Measurements from ENCODE around the gene SLC25A12. TPM values are rescaled to one million over a fixed set of nuclear protein-coding genes. Genes with fewer than 3 reads are reported as not detected.
A peak's percentile ranks its signal among the peaks of the same experiment; 100 is the strongest.

The SLC25A12 gene
- total RNA-seq, 2 donors from 2014 or later = 13.6 to 33.3 TPM

DNA sequence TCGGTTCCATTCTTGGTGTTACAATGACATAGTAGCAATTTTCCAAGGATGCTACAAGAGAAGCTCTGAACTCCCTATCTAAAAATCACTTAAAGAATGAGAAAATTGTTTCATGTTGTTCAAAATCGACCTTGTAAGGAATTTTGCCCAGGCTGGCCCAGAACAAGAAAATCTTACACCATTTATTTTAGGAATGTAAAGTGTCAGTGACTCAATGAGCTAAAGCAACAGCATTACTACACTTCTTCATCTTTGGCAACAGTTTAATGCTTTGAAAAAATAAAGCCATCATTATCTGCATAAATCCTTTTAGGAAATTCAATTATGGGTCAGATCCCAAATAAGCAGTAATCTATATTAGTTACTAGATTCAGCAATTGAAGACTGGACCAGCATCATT is 38.6 kb downstream of the SLC25A12 start:
- ATAC-seq = no peak
- H3K36me3 Mint-ChIP-seq = peaks cover 6 to 8% of the 10 kb centered on the region in 2 donors
- DNase-seq (ENCODE audit: low spot score in 2 of 2) = no peak

DNA sequence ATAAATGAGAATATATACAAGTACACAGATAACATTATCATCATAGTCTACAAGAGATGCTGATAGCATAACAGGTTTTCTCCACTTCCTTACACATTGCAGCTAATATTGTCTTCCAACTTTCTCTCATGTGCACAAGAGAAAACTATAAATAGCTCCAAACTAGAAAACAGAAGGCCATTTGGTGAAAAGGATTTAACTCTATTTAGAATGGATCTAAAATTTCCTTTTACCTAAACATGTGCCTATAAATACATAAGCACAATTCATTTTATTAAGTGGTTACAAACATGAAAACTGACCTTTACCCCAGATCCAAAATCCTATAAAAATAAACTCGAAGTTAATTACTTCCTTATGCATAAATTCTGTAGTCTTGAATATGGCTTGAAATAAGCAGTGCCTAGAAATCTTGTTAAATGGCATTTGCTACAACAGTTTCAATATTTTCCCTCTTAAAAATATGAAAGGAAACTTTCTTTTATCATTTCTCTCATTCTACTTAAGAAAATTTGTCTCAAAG is 41.6 kb downstream of the SLC25A12 start:
- no peaks in the 10 kb centered on the region for H3K9me3 Mint-ChIP-seq
- DNase-seq (ENCODE audit: low spot score in 2 of 2) (no peak), ATAC-seq (no peak)
- H3K27ac Mint-ChIP-seq = no peak overlapping the region
- peaks cover 6 to 8% of the 10 kb centered on the region in 2 donors for H3K36me3 Mint-ChIP-seq

More for the DNA sequence above, 38.6 kb downstream of the SLC25A12 start:
- Mint-ChIP-seq H3K9me3 (no peaks in the 10 kb centered on the region), H3K27ac (no peak overlapping the region)

DNA sequence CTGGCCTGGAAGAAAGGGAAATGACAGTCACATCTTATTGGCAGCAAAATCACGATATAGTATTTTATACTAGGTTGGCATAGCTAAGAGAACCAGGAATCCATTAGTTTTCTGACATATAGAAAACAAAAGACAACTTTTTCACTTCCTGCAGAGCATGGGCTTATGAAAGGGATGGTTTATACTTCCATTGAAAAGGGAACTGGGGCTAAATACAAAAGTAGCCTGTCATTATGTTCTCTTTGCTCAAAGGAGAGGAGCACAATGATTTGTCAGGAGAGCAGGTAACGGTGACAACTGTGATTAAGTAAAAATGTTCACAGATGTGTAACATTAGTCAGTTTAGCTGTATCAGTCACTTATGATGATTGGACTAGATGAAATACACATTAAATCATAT is 46.4 kb downstream of the SLC25A12 start:
- no peaks in the 10 kb centered on the region for H3K9me3 Mint-ChIP-seq
- no peak for ATAC-seq
- peaks cover 0 to 6% of the 10 kb centered on the region in 2 donors for H3K36me3 Mint-ChIP-seq
- no peak for DNase-seq (ENCODE audit: low spot score in 2 of 2)
- H3K27ac Mint-ChIP-seq = no peak overlapping the region

DNA sequence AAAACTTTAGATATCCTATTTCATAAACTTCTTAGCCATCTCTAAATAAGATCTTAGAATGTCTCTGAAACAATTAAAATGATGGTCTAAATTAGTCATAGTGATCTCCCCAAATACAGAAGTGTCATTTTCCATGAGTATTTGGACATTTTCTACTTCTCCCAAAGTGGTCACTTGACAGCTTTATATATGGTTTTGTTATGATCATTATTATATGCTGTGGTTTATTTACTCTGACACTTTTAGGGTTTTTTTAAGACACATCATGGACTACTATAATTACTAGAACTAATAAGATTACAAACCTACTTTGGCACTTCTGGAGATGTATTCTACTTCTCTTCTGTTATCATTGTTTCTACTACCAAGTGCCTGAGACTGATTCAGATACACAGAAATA is 47.1 kb downstream of the SLC25A12 start:
- ATAC-seq (no peak), DNase-seq (ENCODE audit: low spot score in 2 of 2) (no peak)
- Mint-ChIP-seq H3K27ac (no peak overlapping the region), H3K9me3 (no peaks in the 10 kb centered on the region), H3K36me3 (peaks cover 0 to 6% of the 10 kb centered on the region in 2 donors)

DNA sequence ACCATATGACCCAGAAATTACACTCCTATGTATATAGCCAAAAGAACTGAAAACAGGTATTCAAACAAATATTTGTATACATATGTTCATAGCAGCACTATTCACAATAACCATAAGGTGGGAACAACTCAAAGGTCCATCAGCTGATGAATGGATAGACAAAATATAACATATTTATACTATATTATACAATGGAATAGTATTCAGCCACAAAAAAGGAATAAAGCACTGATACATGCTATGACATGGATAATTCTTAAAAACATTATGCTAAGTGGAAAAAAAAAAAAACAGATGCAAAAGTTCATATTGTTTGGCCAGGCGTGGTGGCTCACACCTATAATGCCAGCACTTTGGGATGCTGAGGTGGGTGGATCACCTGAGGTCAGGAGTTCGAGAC is 52.0 kb downstream of the SLC25A12 start:
- ATAC-seq (no peak), DNase-seq (ENCODE audit: low spot score in 2 of 2) (no peak)
- no peak overlapping the region for H3K27ac Mint-ChIP-seq
- no peaks in the 10 kb centered on the region for H3K9me3 Mint-ChIP-seq
- H3K36me3 Mint-ChIP-seq = peaks cover 3 to 8% of the 10 kb centered on the region in 2 donors

DNA sequence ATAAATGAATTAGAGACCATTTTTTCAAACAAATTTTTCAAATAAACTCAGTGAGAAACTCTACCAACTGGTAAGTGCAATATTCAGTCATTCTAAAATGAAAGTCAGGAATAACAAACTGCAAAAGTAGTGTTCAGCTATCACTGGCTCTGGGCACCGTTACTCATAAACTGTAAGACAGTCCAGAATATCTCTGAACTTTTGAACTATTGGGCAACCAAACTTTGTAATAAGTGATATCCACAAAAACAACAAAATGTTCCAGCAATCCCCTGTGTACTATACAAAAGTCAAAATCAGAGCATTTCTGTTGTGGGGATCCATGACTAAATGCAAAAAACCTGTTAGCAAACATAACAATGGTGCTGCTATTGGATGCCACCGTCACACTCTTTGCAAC is 56.3 kb downstream of the SLC25A12 start:
- no peak overlapping the region for H3K27ac Mint-ChIP-seq
- H3K36me3 Mint-ChIP-seq = peaks cover 27 to 33% of the 10 kb centered on the region in 2 donors
- no peak for DNase-seq (ENCODE audit: low spot score in 2 of 2)
- no peaks in the 10 kb centered on the region for H3K9me3 Mint-ChIP-seq
- no peak for ATAC-seq

DNA sequence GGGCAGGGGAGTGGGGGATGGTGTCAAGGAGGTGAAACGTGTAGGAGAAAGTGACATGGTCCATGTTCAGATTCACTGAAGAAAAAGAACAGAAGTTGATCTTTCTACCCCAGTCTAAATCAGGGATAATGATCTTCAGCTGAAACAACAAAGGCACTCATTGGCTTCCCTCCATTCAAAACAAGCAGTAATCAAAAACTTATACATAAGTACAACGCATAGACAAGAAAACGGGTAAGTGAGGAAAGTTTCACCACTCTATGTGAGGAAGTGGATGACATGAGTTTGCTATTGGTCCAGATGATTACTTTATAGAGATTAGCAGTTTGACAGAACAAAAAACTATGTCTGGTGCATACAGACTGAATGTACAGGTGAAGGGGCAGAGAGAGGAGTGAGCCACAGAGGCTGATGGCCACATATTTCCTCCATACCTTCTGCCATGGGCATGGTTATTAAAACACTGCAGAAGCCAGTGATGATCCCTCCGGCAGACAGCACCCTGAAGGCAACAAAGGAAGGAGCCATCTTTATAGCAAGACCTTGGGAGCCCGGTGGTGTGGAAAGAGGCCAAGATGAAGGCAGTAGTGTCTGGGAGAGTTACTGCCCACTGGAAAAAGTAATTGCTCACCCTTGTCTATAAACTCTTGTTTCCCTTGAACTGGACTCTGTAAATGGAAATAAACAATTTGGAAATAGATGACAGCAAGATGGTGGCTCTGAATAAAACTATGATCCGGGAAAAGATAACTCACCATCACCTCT is 57.7 kb downstream of the SLC25A12 start:
- peak overlapping the region in 1 of 2 donors; percentile 24 for H3K27ac Mint-ChIP-seq
- peaks cover 3 to 5% of the 10 kb centered on the region in 2 donors for H3K9me3 Mint-ChIP-seq
- no peak for DNase-seq (ENCODE audit: low spot score in 2 of 2)
- peaks cover 41 to 46% of the 10 kb centered on the region in 2 donors for H3K36me3 Mint-ChIP-seq
- ATAC-seq = no peak

DNA sequence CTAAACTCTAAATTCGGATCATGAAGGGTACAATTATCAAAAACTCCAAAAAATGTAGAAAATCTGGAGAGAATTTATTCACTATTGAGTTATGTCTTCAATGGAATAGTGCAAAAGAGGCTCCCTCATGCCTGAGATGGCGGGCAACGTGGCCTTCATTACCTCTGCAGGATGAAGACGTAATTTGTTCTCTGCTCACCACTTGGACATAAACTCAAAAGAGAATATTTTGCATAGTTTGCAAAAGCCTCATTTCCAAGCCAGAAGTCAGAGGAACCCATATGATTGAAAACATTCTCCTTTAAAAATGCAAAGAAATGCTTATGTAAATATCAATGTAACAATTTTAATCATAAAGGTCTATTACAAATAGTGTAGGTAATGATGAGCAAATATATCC is 58.7 kb downstream of the SLC25A12 start:
- ATAC-seq = no peak
- Mint-ChIP-seq H3K27ac (no peak overlapping the region), H3K36me3 (peaks cover 47 to 50% of the 10 kb centered on the region in 2 donors)

DNA sequence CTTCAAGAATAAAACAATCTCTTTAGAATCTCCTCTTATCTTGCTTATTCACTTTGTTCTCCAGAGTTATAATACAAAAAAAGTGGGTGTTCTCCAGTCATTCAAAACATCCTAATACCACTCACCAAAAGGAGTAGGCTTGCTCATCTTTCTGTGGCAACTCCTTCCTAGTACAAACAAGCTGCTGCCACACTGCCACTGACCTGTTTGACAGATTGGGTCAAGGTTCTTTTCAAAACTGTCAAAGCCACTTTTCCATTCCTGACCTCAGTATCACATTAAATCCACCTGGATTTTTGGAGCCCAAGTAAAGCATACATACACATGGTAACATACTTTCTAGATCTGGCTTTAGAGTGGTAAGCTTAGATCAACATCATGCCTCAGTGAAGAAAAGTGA is 59.8 kb downstream of the SLC25A12 start:
- ATAC-seq (no peak), DNase-seq (ENCODE audit: low spot score in 2 of 2) (no peak)
- peaks cover 47 to 50% of the 10 kb centered on the region in 2 donors for H3K36me3 Mint-ChIP-seq
- peaks cover 3 to 5% of the 10 kb centered on the region in 2 donors for H3K9me3 Mint-ChIP-seq
- H3K27ac Mint-ChIP-seq = no peak overlapping the region

More for the DNA sequence above, 58.7 kb downstream of the SLC25A12 start:
- H3K9me3 Mint-ChIP-seq = peaks cover 3 to 5% of the 10 kb centered on the region in 2 donors
- no peak for DNase-seq (ENCODE audit: low spot score in 2 of 2)

DNA sequence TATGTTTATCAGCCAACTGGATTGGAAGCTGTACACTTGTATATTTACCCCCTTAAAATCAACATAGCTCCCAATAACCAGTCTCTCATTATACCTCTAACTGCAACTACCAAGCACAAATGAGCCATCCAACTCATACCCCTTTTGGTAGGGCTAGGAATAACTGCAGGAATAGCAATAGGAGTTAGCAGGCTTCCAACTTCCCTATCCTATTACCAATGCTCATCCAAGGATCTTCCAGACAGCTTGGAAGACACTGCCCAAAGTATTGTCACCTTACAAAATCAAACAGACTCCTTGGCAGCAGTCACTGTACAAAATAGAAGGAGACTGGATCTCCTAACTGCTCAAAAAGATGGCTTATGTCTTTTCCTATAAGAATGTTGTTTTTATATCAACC is 61.6 kb downstream of the SLC25A12 start:
- peaks cover 3 to 5% of the 10 kb centered on the region in 2 donors for H3K9me3 Mint-ChIP-seq
- peaks cover 47 to 57% of the 10 kb centered on the region in 2 donors for H3K36me3 Mint-ChIP-seq
- no peak for ATAC-seq
- DNase-seq (ENCODE audit: low spot score in 2 of 2) = no peak
- no peak overlapping the region for H3K27ac Mint-ChIP-seq

DNA sequence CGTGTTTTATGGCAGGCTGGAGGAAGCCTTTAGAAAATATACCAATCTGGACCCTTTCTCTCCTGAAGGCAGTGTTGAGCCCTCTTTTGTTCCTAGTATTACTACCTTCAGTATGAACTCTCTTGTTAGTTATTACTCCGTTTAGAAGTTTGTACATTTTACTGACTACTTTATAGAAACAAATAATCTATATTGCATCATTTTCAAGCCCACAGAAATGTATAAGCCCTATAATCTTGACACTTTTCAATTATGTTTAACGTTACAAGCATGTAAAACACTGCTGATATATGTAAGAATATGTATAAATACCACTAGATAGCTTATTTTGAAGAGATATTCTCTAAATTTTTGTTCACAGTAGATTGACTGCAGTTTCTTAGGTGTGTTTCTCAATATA is 64.0 kb downstream of the SLC25A12 start:
- ATAC-seq (no peak), DNase-seq (ENCODE audit: low spot score in 2 of 2) (no peak)
- Mint-ChIP-seq H3K27ac (no peak overlapping the region), H3K9me3 (peaks cover 3 to 5% of the 10 kb centered on the region in 2 donors), H3K36me3 (peaks cover 32 to 42% of the 10 kb centered on the region in 2 donors)

DNA sequence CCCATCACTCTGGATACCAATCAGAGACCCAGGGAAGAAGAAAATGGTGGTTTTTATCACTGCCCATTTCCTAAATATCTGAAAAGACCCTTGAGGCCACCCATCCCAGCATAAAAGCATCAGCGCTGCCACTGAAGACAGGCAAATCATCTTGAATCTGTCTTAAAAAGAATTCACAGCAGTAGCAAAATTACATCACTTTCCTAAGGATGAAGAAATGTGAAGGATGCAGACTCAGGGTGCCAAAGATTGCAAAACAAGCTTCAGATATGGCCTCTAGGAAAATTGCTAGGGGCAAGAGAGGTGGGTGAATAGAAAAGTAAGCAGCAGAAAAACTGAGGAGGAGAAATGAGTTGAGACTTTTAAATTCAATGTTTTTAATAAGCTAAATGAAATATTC is 70.0 kb downstream of the SLC25A12 start:
- Mint-ChIP-seq H3K36me3 (peaks cover 0 to 6% of the 10 kb centered on the region in 2 donors), H3K9me3 (no peaks in the 10 kb centered on the region), H3K27ac (no peak overlapping the region)
- DNase-seq (ENCODE audit: low spot score in 2 of 2) (no peak), ATAC-seq (no peak)

DNA sequence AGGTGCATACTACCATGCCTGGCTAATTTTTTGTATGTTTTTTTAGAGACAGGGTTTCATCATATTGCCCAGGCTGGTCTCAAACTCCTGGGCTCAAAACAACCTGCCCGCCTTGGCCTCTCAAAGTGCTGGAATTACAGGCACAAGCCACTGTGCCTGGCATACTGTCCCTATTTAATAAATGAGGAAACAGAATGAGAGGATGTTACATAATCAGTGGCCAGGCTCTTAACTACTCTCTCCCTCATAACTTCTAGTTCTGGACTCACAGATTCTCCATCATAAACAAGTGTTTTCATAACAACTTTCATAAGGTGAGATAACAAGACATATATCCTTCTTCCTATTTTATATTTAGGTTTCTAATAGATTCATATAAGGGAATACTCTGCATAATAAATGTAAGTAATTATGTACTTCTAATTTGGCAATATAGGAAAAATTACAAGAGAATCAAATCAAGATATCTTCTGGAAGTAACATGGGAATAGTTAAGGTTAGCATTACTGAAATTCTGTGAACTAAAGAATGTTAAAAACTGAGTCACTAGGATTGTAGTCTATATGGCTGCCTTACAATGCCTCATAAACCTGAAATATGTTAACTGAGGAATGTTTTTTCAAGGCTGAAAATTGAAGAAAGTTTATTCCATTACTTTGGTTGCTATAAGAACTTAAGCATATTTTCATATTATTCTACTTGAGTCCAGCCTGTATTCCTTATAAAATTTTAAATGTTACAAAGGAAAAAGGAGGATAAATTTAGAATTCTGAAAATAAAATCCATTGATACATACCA is 71.3 kb downstream of the SLC25A12 start:
- no peak overlapping the region for H3K27ac Mint-ChIP-seq
- H3K9me3 Mint-ChIP-seq = no peaks in the 10 kb centered on the region
- peaks cover 0 to 2% of the 10 kb centered on the region in 2 donors for H3K36me3 Mint-ChIP-seq
- ATAC-seq (no peak), DNase-seq (ENCODE audit: low spot score in 2 of 2) (no peak)

DNA sequence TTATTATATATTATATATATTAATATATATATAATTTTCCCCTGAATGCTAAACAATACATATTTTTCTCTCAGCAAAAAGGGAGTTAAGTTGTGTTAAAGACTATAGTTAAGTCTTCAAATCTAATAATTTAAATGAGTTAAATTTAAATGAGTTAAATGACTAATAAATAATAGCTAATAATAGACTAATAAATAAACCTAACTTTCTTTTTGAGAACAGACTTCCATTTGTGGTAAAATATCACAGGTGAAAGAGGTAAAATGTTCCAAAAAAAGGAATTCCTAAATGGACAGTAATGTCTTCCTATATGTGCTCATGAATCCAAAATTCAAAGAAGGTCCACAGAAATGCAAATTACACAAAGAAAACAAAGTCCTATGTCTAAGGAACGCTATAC is 74.6 kb downstream of the SLC25A12 start:
- Mint-ChIP-seq H3K36me3 (no peaks in the 10 kb centered on the region), H3K27ac (no peak overlapping the region), H3K9me3 (no peaks in the 10 kb centered on the region)
- DNase-seq (ENCODE audit: low spot score in 2 of 2) (no peak), ATAC-seq (no peak)

DNA sequence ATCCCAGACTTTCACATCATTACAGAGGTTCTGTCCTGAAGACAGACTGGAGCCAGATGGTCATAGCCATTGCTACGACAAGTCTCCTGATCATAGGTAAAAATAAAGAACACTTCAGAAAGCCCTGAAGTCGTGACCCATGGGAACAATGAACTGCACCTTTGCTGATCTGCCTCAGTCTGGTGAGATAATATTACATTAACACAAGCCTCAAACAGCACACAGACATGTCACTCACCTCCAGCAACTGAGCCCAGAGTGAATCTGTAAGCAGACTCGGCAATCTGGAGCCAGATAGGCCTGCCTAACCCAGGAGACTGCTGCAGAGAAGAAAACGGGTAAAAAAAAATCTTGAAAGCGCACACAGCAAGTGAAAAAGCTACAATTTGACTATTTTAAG is 79.2 kb downstream of the SLC25A12 start:
- DNase-seq (ENCODE audit: low spot score in 2 of 2) = no peak
- Mint-ChIP-seq H3K9me3 (no peaks in the 10 kb centered on the region), H3K36me3 (peaks cover 0 to 3% of the 10 kb centered on the region in 2 donors), H3K27ac (no peak overlapping the region)
- ATAC-seq = no peak

DNA sequence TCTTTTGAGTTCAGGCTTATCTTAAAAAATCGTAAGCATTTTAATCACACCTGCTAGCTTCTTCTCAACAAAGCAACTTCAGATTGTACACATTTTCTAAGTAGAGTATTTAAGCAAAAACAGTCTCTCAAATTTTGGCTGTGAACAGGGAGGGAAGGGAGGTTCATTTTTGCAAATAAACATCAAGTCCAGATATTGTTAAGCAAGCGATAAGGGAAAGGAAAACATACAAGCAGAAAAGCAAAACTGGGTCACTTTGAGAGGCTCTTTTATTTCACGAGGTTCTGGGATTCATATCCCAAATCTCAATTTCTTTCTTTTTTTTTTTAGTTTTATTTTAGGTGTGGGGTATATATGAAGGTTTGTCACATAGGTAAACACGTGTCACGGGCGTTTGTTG is 79.9 kb downstream of the SLC25A12 start:
- peaks cover 0 to 5% of the 10 kb centered on the region in 2 donors for H3K36me3 Mint-ChIP-seq
- DNase-seq (ENCODE audit: low spot score in 2 of 2) (no peak), ATAC-seq (no peak)
- H3K9me3 Mint-ChIP-seq = no peaks in the 10 kb centered on the region
- H3K27ac Mint-ChIP-seq = peak overlapping the region in 1 of 2 donors; percentile 34

DNA sequence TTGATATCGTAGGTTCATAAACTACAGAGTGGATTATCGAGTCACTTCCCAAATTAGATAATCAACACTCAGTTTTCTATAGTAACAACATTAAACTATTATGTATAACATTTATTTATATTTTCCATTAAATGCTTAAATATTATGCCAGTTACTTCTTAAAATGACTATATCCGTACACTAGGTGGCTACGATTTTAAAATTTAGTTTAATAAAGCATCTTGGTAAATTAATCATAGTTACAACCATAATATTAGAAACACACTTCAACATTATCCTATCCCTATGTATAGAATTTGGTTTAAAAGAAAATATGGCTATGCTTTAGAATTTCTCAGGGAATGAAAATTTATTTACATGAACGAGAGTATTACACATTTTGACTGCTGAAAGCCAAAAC is 80.3 kb downstream of the SLC25A12 start:
- H3K36me3 Mint-ChIP-seq = peaks cover 0 to 5% of the 10 kb centered on the region in 2 donors
- H3K9me3 Mint-ChIP-seq = no peaks in the 10 kb centered on the region
- H3K27ac Mint-ChIP-seq = no peak overlapping the region
- ATAC-seq = no peak
- DNase-seq (ENCODE audit: low spot score in 2 of 2) = no peak
